Measurements from ENCODE around the gene PAPPA.
A peak's percentile ranks its signal among the peaks of the same experiment; 100 is the strongest.

PAPPA gene

DNA sequence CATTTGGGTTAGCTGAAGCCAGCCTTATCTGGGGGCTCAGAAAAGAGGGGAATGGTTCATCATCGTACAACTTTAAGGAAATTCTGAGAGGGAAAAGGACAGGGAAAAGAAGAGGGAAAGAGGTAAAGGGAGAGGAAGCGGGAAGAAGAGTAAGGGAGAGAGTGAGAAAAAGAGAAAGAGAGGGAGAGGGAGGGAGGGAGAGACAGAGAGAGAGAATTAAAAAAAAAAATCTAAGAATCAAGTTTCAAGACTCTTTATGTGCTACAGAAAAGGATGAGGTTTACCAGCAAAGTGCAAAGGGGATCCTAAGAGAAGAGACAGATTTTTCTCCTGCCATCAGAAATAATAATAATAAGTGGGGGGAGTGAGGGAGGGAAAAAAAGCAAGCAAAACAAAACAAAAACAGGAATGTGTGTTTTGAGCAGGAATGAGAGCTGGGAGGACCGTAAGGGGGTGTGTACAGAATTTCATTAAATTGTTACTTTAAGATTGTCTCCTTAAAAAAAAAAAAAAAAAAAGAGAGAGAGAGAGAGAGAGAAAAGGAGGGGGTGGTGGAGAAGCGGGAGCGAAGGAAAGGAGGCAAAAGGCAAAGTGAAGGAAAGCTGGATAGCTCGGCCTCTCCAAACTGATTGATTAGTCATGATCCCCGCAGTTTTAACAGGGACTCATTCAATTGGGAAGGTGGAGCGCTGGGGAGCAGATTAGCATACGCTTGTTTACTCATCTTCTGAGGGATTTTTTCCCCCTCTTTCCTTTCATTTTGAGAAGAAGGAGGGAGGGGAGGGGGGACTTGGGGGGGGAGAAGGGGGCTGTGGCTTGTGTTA lies 438 bp upstream of the PAPPA start:
- no peak for DNase-seq

- no peak for DNase-seq
Measured at GRCh38 chr9:116154334-116154975, 864 bp downstream of the PAPPA start.

DNA sequence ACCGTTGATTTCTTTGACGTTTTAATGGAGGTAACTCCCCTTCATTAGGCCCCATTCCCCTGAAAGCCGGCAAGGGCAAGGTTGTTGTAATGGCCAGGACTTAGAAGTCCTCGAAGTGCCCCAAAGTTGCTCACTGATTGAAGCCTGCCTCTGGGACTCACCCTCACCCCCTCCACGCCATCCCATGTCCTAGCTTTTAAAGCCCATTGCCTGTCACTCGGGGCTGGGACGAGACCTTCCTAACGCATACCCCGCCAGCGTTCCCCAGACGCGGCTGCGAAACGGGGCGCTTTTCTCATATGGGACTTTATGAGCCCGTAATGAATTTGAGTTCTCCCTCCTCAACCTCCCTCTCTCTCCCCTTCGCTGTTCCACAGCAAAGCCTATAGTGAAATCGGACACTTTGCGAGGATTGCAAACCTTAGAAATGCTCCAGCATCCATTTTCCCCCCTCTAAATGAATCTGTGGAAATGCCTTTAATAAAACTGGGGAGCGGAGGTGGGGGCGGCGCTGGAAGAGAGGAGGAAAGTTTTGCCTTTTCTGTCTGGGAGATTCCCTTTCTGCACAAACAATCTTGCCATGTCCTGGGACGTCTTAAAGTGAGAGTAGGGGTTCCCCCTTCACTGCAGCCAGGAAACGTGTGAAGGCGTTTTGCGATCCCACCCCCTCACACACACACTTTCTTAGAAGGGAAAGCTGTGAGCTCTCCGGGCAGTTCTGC lies 1.5 kb downstream of the PAPPA start:
- DNase-seq = no peak

- no peak for DNase-seq
Measured at GRCh38 chr9:116155698-116156039, 2.1 kb downstream of the PAPPA start.

DNA sequence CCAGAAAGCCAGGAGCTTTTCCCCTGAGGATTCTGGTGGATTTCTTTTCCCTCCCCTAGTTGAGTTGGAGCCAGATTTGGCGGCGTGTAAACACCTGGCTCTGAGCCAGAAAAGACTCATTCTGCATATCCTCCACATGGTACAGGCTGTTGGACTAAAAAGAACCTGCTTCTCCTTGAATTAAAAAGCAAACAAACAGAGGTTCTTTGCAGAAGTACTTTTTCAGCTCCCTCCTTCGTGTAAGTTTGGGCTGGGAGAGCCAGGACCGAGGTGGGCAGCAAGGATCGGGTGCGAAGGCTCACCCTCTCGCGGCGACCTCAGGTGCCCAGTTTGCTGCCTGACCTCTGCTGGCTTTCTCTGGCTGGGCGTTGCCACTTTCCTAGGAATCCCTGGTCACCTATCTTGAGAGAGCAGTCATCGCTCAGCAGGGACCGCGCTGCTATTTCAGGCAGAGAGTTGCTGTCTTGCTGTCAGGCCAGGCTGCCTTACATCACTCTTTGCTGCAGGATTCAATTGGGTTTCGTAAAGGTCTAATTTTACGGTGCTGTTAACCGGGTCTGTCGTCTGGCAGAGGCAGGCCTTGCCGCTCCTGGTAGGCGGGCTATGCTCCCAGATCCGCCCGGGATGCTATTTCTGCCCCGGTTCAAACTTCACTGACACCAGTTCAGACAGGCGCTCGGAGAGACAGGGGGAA lies 3.2 kb downstream of the PAPPA start:
- peak; percentile 12 for DNase-seq

- no peak for DNase-seq
Measured at GRCh38 chr9:116157436-116158138, 4.0 kb downstream of the PAPPA start.

DNA sequence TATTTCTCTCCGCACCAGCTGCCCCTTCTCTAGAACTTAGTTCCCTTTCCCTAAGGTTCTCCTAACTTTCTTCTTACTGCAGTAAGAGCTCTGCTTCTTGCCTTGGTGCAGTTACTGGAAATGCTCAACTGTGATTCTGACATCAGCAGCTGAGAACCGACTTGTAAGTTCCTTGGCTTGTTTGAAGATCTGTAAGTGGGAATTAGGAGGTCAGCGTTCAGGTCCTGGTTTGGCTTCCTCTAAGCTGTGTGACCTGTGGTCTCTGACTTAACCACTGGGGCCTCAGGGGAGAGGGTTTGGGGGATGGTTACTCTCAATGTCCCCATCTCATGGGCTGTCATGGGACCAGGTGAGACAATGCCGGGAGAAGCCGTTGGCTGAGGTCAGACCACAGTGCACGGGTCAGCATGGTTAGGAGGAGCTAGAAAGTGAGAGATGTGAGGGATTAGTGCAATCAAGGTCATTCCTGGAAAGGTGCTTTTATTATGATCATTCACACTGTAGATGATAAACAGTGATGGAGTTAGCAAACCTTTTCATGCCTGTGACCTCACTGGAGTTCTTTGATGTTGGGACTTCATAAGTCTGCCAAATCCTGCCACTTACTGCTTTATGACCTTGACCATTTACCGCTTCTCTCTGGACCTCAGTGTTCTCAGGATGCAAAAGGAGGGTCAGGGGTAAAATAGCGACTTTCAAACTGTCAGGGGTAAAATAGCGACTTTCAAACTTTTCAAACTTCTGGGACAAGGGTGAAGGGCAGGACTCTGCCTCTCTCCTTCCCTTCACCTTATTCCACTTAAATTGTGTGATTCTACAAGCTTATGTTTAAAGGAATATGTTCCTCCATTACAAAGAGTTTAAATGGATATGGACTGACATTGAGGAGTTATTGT lies 7.3 kb downstream of the PAPPA start:
- no peak for DNase-seq

GRCh38 chr9:116162241-116162781 lies 8.7 kb downstream of the PAPPA start:
- DNase-seq = no peak

GRCh38 chr9:116163293-116164055 lies 9.9 kb downstream of the PAPPA start:
- no peak for DNase-seq

GRCh38 chr9:116165912-116166311 lies 12.3 kb downstream of the PAPPA start:
- DNase-seq = no peak

- no peak for DNase-seq
Measured at GRCh38 chr9:116166713-116167112, 13.1 kb downstream of the PAPPA start.

- no peak for DNase-seq
Measured at GRCh38 chr9:116168231-116168630, 14.6 kb downstream of the PAPPA start.

DNA sequence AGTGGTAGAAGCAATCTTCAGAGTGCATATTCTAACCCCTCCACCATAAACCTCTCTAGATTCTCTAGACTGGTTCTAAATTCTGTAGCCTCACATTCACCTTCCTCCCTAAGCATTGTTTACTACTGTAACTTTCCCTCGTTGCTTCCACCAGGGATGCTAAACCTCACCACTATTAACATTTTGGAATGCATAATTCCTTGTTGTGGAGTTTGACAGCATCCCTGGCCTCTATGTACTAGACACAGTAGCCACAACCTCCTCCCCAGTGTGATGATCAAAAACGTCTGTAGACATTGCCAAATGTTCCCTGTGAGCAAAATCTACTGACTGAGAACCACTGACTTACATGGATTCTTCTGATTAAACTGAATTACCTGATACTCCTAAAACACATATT lies 18.6 kb downstream of the PAPPA start:
- no peak for DNase-seq

- DNase-seq = no peak
Measured at GRCh38 chr9:116174347-116174746, 20.8 kb downstream of the PAPPA start.

GRCh38 chr9:116175614-116176013 lies 22.0 kb downstream of the PAPPA start:
- no peak for DNase-seq

GRCh38 chr9:116178481-116179211 lies 25.1 kb downstream of the PAPPA start:
- DNase-seq = no peak

DNA sequence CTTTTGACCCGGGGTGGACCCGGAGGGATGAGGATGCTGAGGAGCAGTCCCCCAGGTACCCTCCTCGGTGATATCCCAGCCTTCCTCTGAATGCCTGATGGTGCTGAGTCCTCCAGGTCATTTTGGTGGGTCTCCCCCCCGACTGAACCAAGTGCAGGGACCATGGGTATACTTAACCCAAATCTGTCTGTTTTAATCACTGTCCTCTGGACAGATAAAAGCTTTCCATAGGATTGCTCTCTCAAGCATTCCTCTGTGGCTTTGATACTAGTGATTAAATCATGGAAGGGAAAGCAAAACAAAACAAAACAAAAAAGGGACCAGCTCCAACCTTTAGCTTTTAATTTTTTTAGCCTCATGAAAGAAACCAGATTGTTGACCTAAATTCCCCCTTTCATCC lies 26.0 kb downstream of the PAPPA start:
- DNase-seq = no peak

DNA sequence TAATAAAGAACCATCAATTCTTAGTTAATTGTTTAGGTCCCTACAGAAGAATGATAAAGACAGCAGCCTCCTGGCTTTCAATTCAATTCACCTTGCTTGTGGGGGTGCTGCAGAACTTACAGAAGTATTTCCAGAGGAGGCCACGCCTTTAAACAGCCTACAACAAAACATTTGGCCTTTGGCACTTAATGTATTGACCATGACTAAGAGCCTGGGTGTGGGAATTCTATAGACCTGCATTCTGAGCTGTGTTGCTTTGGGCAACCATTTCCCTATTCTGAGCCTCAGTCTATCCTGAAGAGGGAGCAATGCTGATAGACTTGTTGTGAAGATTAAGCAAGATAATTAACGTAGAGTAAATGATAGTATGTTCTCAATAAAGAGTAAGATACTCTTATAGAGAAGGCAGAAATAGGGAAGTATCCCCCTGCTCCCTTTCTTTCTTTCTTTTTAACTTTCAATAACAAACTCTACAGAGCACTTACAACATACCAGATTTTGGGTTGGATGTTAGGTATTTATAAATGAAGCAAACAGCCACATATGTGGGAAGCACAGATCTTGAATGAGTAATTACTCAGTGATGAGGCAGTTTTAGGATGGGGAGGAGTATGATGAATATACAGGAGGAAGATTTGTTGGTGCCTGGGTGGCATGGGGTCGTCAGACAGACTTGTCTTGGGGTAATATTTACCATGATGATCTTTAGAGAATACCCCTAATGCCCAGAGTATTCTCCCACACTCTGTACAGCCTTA lies 28.4 kb downstream of the PAPPA start:
- DNase-seq = no peak

DNA sequence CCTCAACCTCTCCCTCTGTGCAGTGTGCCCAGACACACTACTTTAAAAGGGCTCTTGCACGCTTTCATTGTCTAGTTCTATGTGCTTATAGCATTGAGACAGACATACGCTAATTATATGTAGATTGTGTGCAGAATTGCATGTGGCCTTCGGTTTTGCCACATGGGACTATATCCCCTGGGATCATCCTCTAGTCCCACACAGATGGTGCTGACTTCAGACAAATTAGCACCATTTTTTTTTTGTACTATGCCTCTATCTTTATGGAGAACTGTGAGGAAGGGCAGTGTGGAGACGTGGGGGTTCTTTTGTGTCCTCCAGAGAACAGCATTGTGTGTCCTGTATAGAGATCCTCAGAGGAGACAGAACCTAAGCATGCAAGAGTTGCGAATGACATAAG lies 29.3 kb downstream of the PAPPA start:
- DNase-seq = no peak

Measured in NCI-H510A (cell line).